Measurements from ENCODE around the gene GRIN3B.

GRIN3B gene

DNA sequence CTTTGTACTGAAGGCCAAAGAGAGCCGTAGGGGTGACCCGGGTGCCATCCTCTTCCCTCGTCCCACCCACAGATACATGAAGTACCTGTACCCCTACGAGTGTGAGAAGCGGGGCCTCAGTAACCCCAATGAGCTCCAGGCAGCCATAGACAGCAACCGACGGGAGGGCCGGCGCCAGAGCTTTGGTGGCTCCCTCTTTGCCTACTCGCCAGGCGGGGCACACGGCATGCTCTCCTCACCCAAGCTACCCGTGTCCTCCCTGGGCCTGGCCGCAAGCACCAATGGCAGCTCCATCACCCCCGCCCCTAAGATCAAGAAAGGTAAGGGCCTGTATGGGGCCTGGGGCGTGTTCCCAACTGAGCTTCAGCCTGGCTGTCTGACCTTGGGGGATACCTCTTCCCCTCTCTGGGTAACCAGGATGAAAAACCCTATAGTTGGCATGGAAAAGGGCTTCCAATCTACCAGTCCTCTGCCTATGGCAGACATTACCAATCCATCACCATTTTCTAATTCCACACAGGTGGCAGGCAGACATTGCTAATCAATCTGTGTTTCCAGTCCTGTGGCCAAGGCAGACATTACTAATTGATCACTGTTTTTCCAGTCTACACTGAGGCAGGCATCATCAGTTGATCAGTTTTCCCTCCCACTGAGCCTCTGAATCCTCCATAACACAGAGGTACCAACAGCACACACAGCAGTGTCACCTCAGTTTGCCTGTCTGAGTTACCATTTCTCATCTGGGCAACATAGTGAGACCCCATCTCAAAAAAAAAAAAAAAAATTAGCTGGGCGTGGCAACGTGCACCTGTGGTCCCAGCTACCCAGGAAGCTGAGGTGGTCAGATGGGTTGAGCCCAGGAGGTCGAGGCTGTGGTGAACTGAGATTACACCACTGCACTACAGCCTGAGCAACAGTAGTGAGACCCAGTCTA lies 35.2 kb upstream of the GRIN3B start:
- DNase-seq: no peak

DNA sequence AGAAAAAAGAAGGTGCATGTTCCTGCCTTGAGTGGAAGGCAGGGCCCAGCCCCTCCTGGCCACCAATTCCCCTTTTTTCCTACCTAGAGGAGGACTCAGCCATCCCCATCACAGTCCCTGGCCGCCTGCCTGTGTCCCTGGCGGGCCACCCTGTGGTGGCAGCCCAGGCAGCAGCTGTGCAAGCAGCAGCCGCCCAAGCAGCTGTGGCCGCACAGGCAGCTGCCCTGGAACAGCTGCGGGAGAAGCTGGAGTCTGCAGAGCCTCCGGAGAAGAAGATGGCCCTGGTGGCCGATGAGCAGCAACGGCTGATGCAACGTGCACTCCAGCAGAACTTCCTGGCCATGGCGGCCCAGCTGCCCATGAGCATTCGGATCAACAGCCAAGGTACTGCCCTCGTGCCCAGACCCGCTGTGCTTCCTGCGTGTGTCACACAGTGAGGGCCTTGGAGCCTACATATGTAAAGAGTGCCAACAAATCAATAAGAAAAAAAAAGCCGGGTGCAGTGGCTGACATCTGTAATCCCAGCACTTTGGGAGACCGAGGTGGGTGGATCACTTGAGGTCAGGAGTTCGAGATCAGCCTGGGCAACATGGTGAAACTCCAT lies 33.6 kb upstream of the GRIN3B start:
- no peak for DNase-seq

DNA sequence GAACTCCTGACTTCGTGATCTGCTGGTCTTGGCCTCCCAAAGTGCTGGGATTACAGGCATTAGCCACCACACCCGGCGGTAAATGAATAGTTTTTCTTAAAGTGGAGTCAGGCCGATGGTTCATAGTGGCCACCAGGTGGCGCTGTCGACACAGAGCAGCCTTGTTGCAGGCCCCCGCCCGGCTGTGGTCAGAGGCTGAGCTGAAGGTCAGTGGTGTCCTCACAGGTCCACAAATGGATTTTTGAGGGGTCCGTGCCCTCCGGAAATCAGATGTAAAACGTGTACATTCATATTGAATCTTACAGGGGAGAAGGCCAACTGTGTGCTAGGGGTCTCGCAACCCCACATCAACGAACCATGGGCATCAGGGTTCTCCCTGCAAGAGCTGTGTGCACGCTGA lies 29.5 kb upstream of the GRIN3B start:
- no peak for DNase-seq

DNA sequence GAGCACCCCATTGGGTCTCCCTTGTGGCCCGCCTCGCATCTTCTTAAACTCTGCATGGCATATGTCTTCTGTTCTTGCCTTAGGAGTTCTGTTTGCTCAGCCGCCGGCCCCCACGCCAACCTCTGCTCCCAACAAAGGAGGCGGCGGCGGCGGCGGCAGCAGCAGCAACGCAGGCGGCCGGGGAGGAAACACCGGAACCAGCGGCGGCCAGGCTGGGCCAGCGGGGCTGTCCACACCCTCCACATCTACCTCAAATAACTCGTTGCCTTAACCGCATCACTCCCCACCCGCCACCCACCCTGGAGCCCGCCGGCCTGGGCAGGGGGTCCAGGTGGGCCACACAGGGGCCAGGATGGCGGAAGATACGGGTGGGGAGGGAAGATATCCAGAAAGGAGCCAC lies 28.4 kb upstream of the GRIN3B start:
- DNase-seq: no peak

DNA sequence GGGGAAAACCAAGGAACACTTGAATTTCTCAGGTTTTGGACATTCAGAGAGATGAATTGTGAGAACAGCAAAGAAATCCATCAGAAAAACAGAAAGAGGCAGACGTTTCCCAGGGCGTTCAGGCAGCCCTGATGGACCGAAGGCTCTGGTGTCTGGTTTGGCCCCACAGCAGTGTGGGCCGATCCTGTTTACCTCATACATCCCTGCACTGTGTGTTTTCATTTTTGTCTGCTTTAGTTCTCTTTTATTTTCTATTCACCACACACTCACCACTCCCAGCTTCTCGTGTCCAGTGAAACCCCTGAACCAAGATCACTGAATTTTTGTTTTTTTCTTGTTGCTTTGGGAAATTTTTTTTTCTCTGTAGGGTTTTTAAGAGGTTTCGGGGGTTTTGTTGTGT lies 27.9 kb upstream of the GRIN3B start:
- DNase-seq: no peak

DNA sequence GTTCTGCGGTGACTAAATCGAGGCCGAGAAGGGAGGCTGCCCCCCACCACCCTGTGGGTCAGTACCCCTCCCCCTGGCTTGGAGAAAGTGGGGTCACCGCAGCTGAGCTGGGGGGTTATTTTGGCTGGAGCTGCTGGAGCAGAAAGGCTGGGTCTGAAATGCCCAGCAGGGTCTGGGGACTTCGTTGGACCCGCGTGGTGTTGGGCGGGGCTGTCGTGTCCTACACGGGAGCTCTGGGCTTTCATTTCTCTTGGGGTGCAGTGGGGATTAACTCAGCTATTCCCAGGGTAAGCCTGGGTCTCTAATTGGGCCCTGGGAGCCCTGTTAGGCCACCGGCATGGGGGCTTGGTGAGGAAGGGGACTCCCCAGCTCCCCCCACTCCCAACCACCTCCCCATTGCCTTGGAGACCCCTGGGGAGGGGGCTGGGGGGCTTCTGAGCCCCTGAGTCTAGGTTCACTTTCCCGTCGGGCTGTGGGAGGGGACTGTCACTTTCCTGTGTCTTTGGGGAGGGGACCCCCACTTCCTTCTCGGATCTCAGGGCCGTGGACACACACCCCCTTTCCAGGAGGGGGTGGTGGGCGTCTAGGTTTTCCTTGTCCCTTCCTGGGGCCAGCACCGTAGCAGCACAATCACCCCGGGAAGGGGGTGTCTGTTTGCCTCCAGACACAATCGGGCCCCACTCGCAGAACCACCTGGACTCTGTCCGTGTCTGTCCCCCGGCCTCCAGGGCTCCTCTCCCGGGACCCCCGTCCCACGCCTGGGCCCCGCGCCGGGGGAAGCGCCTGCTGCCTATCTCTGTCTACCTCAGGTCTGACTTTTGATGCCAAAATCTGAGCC lies 26.3 kb upstream of the GRIN3B start:
- no peak for DNase-seq

DNA sequence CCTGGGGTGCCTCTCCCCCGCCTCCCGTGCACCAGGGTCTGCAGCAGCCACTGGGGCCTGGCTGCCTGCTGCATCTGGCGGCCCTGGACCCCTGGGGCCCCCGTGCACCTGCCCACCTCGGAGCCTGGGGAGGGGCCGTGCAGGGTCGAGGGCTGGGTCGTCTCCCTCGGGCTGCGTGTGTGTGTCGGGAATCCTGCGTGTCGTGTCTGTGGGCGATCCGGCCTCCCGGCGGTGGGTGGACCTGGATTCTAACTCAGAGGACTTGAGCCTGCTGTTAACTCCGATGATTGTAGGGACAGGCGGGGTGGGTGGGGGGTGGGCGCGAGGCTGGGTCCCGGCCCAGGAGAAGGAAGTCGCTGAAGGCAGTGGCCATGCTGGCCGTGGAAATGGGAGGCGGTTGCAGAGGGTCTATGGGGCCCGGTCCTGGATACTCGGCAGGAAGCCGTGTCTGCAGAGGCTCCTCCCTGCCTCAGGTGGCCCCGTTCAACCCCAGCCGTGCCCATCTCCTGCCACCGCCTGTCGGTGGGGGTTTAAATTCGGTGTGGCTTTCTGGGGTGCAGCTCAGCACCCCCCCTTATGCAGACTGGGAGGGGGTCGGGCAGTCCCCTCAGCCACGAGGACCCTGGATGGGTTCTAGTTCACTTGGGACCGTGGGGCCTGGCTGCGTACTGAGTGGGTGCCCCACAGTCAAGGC lies 25.5 kb upstream of the GRIN3B start:
- DNase-seq: no peak

DNA sequence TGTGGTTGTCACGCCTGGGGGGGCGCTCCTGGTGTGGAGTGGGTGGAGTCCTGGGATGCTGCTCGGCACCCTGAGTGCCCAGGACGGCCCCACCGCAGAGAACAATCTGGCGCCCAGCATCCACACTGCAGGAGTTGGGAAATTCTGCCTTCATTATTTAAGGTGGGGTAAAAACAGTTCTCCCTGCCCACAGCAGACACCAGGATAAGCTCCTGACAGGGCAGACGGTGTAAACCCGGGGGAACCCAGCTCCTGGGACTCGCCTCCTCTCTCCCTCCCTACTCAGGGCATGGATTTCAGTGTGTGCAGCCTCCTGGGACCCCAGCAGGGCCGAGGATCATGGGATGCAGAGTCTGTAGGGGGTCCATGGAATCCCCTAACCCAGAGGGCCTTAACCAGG lies 23.7 kb upstream of the GRIN3B start:
- no peak for DNase-seq

DNA sequence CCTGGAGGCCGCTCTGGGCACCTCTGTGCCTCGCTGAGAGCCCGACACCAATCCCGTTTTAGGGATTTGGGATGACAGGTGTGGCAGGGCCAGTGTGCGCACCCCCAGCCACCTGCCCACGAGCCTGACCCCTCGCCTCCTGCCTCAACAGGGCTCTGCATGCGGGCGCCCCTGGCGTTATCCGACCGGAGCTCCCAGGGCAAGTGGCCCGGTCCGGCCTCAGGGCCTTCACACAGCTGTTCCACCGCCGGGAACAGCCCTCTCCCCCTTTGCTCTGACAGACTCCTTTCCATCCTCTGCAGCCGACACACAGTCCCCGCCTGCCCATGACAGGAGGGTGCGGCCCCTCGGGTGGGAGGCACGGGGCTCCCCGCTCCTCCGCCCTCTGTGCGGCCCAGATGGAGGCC lies 23.2 kb upstream of the GRIN3B start:
- DNase-seq: no peak

DNA sequence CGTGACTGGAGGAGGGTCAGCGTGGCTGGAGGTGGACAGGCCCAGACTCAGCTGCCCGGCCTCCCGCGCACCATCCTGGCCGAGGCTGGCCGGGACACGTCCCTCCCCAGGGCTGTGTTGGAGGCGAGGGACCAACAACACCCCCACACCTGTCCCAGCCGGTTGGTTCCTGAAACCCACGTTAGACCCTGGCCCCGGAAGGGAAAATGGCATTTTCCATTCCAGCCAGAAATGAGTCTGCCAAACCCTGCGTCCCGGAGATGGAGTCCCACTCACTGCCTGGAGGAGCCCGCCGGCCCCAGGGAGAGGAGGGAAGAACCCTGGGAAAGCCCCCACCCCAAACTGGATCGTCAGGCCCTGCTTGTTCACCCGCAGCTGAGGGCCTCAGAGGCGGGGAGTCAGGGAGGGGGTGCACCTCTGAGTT lies 20.9 kb upstream of the GRIN3B start:
- no peak for DNase-seq

DNA sequence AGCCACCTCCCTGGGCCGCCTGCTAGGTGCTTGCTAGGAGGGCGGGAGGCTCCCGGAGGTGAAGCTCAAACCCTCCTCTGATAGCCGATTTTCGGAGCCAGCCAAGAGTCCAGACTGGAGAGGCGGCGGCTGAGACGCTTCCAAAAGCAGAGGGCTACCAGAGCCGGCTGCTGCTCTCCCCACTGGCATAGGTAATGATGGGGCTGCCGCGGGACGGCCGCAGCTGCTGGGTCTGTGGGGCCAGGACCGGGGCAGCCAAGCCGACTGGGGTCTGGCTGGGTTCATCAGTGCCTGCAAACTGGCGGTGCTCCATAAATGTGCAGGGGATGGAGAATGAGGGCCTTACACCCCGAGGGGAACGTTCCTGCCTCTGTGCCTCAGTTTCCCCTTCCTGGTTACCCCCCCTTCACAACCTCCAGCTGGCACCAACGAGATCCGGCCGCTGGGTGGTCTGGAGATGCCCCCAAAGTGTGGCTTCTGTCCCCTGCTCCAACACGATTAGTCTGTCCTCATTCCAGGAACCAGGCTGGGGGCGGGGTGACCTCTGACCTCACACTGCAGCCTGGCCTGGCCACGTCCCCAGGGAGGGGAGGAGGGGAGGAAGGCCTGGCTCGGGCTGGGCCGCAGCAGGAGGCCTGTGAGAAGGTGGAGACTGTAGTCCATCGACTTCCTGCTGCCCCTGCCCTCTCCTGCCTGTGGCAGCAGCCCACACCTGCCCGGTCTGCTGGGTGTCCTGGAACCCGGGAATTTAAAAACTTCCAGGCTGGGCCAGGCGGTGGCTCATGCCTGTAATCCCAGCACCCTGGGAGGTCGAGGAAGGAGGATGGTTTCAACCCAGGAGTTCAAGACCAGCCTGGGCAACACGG lies 19.9 kb upstream of the GRIN3B start:
- no peak for DNase-seq

DNA sequence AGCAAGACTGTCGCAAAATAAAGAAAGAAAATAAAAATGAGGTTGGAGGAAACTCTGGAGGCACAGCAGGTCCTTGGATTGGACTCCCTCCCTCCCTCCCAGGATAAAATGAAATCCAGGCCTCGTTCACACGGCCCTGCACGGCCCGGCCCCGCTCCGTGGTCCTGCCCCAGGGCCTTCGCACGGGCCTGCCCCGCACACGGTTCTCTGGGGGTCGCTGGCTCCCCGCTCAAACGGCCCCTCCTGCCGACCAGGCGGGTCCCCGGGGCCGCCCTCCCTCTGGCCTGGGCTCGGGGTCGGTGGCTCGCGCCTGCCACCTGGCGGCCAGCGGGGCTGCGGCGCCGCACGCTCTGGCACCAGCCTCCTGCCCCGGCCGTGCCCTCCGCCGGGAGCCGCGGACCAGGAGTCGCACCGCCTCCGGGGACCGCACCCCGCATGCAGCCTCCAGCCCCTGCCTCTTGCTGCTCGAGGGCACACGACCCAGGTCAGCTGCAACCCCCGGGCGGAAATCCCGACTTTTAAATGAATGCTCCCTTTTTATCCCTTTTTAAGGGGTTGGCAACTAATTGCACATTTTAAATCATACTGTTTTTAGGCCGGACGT lies 17.6 kb upstream of the GRIN3B start:
- DNase-seq: peak; percentile 75 to 79

DNA sequence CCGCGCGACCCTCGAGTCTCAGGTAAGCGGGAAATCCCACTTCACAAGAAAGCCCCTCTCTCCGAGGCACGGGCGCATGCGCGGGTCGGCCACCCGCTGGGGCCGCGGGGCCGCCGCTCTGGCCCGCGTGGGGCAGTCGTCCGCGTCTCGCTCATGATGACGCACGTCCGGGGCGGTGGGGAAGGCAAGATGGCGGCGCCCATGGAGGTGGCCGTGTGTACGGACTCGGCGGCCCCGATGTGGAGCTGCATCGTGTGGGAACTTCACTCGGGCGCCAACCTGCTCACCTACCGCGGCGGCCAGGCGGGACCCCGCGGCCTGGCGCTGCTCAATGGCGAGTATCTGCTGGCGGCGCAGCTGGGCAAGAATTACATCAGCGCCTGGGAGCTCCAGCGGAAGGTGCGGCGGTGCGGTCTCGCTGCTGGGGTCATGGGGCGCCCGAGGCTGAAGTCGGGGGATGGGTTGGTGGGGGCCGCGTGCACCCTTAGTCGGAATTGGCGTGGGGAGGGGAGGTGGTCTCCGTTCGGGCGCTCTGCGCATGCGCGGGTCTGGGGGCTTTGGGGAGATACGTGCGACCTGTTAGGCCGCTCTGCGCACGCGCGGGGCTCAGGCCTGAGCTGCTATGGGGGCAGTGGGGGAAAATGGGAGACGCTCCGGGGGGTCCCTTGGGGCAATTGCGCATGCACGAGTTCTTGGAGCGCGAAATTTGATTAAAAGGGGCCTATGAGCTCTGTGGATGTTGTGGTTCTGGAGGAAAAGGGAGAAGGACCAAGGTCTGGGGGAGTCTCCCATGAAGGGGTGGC lies 15.9 kb upstream of the GRIN3B start, which contains the start of gene WDR18:
Gene WDR18 (plus strand): TSS at position 181 of the 803 bp plus-strand sequence. CDS start 9 bp downstream, at position 190.
- DNase-seq: peak; percentile 89 to 91

DNA sequence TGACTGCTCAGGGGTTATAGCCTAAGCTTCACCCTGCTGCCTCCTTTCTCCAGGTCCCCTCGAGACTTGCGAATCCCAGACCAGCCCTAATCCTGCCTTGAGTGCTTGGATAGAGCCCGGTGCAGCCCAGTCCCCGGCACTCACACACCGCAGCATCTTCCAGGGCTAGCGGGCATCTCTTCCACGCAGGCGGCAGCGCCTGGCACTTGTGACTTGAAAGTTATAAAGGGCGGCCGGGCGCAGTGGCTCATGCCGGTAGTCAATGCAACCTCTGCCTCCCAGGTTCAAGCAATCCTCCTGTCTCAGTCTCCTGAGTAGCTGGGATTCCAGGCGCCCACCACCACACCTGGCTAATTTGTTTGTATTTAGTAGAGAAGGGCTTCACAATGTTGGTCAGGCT lies 14.1 kb upstream of the GRIN3B start:
- DNase-seq: no peak

DNA sequence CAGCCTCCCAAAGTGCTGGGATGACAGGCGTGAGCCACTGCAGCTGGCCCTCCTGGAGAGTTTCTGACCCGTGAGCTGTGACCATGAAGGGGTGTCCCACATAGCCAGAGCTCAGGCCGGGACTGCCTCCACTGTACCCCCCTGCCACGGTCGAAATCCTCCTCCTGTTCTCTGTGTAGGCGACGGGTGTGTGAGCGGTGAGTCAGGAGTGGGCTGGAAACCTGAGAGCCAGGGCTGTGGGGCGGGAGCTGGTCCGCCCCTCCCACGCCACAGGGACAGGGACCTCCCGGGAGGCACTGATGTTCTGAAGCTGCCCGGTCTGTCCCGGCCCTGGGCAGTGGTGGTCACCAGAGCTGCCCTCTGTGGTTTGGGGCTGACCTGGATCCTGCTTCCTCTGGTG lies 12.1 kb upstream of the GRIN3B start:
- DNase-seq: no peak

DNA sequence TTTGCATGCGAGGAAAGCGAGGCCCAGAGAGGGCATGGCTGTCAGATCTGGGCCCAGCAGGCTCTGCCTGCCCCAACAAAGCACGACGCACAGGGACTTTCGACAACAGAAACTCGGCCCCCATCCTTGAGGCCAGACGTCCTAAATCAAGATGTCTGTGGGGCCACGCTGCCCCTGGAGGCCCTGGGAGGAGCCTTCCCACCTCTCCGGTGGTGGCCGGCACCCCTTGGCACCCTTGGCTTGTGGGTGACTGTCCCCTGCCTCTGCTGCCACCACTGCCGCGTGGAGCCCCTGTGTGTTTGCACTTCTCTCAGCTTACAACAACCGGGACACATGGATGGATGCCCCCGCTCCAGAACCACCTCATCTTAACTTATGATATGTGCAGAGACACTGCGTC lies 11.7 kb upstream of the GRIN3B start:
- DNase-seq: no peak

DNA sequence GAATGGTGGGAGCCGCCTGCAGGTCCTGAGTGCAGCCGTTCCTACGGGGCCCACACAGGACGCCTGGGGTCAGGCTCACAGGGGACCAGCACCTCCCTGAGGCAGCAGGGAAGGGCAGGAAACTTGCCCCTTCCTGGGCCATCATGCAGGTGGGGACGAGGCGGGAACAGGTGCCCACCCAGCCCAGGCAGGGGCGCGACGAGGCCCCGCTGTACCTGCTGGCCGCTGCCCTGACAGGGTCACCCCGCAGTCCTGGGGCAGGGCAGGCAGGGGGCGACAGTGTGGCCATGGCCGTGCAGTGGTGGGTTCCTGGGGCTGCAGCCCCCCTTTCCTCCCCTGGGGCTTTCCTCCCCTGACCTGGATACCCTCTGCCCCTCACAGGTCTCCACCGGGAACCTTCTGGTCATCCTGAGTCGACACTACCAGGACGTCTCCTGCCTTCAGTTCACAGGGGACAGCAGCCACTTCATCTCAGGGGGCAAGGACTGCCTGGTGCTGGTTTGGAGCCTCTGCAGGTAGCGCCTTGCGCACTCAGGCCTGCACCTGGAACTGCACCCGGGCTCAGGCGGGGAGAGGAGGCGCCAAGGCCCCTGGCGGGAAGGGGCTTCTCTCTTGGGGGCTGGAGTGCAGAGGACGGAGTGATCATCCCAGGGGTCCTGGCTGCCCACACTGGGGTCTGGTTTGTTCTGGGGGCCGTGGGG lies 10.7 kb upstream of the GRIN3B start:
- no peak for DNase-seq

DNA sequence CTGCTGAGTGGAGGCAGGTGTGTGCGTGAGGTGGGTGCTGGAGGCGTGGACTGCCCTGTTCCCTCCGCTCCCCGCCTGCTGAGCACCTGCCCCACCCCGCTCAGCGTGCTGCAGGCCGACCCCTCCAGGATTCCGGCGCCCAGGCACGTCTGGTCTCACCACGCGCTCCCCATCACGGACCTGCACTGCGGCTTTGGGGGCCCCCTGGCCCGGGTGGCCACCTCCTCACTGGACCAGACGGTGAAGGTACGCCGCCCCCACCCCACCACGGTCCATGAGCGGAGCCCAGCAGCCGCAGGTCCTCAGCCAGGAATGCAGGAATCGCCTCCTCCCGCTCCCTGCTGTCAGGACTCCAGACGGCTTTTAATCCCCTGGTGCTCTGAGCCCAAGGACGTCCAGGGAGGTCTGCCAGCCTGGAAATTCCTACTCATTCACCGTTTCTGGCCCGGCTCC lies 10.1 kb upstream of the GRIN3B start:
- no peak for DNase-seq

DNA sequence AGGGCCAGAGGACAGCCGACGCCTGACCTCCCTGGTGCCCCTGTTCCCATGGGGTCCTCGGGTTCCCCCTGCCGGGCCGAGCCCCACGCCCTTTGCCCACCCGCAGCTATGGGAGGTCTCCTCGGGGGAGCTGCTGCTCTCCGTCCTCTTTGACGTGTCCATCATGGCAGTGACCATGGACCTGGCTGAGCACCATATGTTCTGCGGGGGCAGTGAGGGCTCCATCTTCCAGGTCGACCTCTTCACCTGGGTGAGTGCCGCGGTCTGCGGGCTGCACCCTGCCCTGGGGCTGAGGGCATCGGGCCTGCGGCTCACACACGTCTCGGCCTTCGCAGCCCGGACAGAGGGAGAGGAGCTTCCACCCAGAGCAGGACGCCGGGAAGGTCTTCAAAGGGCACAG lies 9.5 kb upstream of the GRIN3B start:
- no peak for DNase-seq

All from CD4-positive, alpha-beta T cell treated with Interleukin-1 beta for 1 hour (primary cell).